ENCODE results near the gene FOXJ1. TPM values are rescaled to one million over a fixed set of nuclear protein-coding genes. Genes with fewer than 3 reads are reported as not detected.
"Not testable (repeated sequence)": the region's sequence is repeated elsewhere in the genome, so short reads cannot be mapped to it uniquely, and the experiment has no call there.

Gene FOXJ1
- total and polyA plus RNA-seq, 2 experiments from 2014 or later = 1.1 to 1.6 TPM

- no peak for TF ChIP-seq CTCF (IDR thresholded peaks at IDR 0.05; ENCODE audit: poor library complexity)
- no peak for TF ChIP-seq EZH2phosphoT487 (IDR thresholded peaks at IDR 0.05; ENCODE audit: low read depth, severe bottlenecking, unreplicated experiment)
- TF ChIP-seq EZH2 (IDR thresholded peaks at IDR 0.05; ENCODE audit: borderline replicate concordance) = no peak
- Histone ChIP-seq H3K27me3 (no peaks in the 10 kb centered on the region), H4K20me1 (ENCODE audit: insufficient read depth, poor library complexity, severe bottlenecking) (no peaks in the 10 kb centered on the region), H3K4me1 (ENCODE audit: insufficient read depth) (peaks cover 7% of the 10 kb centered on the region), H3K36me3 (replicated peaks; ENCODE audit: insufficient read depth, low read depth) (no peaks in the 10 kb centered on the region), H3K9me2 (replicated peaks; ENCODE audit: insufficient read depth) (no peaks in the 10 kb centered on the region), H3K4me3 (no peak overlapping the region), H3K79me2 (no peaks in the 10 kb centered on the region), H3K4me2 (peak overlapping the region; percentile 16), H3K27ac (peak overlapping the region; percentile 42), H3K9me3 (ENCODE audit: low read depth) (no peaks in the 10 kb centered on the region), H2AFZ (no peak overlapping the region)
- 55% methylated on average over 4 of the region's 4 CpGs for WGBS (ENCODE audit: low lambda C conversion rate, missing lambda C conversion rate)
- no peak for DNase-seq (ENCODE audit: low spot score)
These were observed 47.4 kb upstream of the FOXJ1 start for GRCh38 chr17:76188213-76189016.

- not testable (repeated sequence) for H3K36me3 ChIP-seq (replicated peaks; ENCODE audit: insufficient read depth, low read depth); H3K9me3 ChIP-seq (ENCODE audit: low read depth); H3K4me1 ChIP-seq (ENCODE audit: insufficient read depth); H3K27ac ChIP-seq; H3K9me2 ChIP-seq (replicated peaks; ENCODE audit: insufficient read depth); H3K4me2 ChIP-seq; H3K27me3 ChIP-seq; H2AFZ ChIP-seq; H3K4me3 ChIP-seq; DNase-seq (ENCODE audit: low spot score); H4K20me1 ChIP-seq (ENCODE audit: insufficient read depth, poor library complexity, severe bottlenecking); H3K79me2 ChIP-seq
- 100% methylated on average over 2 of the region's 2 CpGs for WGBS (ENCODE audit: low lambda C conversion rate, missing lambda C conversion rate)
These were observed 45.7 kb upstream of the FOXJ1 start for GRCh38 chr17:76186774-76187173.

- Histone ChIP-seq H3K4me3 (no peak overlapping the region), H3K9me3 (ENCODE audit: low read depth) (no peaks in the 10 kb centered on the region), H2AFZ (no peak overlapping the region), H3K9me2 (replicated peaks; ENCODE audit: insufficient read depth) (no peaks in the 10 kb centered on the region), H3K27me3 (no peaks in the 10 kb centered on the region), H3K4me1 (ENCODE audit: insufficient read depth) (peaks cover 3% of the 10 kb centered on the region), H3K36me3 (replicated peaks; ENCODE audit: insufficient read depth, low read depth) (no peaks in the 10 kb centered on the region), H4K20me1 (ENCODE audit: insufficient read depth, poor library complexity, severe bottlenecking) (no peaks in the 10 kb centered on the region), H3K27ac (no peak overlapping the region), H3K79me2 (no peaks in the 10 kb centered on the region), H3K4me2 (no peak overlapping the region)
- DNase-seq (ENCODE audit: low spot score) = no peak
- no peak for TF ChIP-seq EZH2 (IDR thresholded peaks at IDR 0.05; ENCODE audit: borderline replicate concordance)
- TF ChIP-seq EZH2phosphoT487 (IDR thresholded peaks at IDR 0.05; ENCODE audit: low read depth, severe bottlenecking, unreplicated experiment) = no peak
- TF ChIP-seq CTCF (IDR thresholded peaks at IDR 0.05; ENCODE audit: poor library complexity) = no peak
- WGBS (ENCODE audit: low lambda C conversion rate, missing lambda C conversion rate) = 79% methylated on average over 2 of the region's 2 CpGs
These were observed 43.2 kb upstream of the FOXJ1 start for GRCh38 chr17:76184290-76184689.

- no peaks in the 10 kb centered on the region for H3K79me2 ChIP-seq
- peak; percentile 91 for DNase-seq (ENCODE audit: low spot score)
- WGBS (ENCODE audit: low lambda C conversion rate, missing lambda C conversion rate) = 23% methylated on average over 11 of the region's 11 CpGs
- H3K4me3 ChIP-seq = no peak overlapping the region
- TF ChIP-seq EZH2phosphoT487 (IDR thresholded peaks at IDR 0.05; ENCODE audit: low read depth, severe bottlenecking, unreplicated experiment) (no peak), EZH2 (IDR thresholded peaks at IDR 0.05; ENCODE audit: borderline replicate concordance) (no peak), CTCF (IDR thresholded peaks at IDR 0.05; ENCODE audit: poor library complexity) (peak; percentile 88)
- H4K20me1 ChIP-seq (ENCODE audit: insufficient read depth, poor library complexity, severe bottlenecking) = no peaks in the 10 kb centered on the region
- no peak overlapping the region for H3K4me2 ChIP-seq
- H3K4me1 ChIP-seq (ENCODE audit: insufficient read depth) = no peaks in the 10 kb centered on the region
- H2AFZ ChIP-seq = no peak overlapping the region
- no peaks in the 10 kb centered on the region for H3K27me3 ChIP-seq
- H3K27ac ChIP-seq = no peak overlapping the region
- no peaks in the 10 kb centered on the region for H3K36me3 ChIP-seq (replicated peaks; ENCODE audit: insufficient read depth, low read depth)
- H3K9me3 ChIP-seq (ENCODE audit: low read depth) = no peaks in the 10 kb centered on the region
- no peaks in the 10 kb centered on the region for H3K9me2 ChIP-seq (replicated peaks; ENCODE audit: insufficient read depth)
These were observed 41.1 kb upstream of the FOXJ1 start for GRCh38 chr17:76182016-76182764.
